ENCODE results near the gene CGN. TPM values are rescaled to one million over a fixed set of nuclear protein-coding genes. Genes with fewer than 3 reads are reported as not detected.

Gene CGN
- total and polyA plus RNA-seq, 2 experiments from 2014 or later, result 11.8 to 37.0 TPM

DNA sequence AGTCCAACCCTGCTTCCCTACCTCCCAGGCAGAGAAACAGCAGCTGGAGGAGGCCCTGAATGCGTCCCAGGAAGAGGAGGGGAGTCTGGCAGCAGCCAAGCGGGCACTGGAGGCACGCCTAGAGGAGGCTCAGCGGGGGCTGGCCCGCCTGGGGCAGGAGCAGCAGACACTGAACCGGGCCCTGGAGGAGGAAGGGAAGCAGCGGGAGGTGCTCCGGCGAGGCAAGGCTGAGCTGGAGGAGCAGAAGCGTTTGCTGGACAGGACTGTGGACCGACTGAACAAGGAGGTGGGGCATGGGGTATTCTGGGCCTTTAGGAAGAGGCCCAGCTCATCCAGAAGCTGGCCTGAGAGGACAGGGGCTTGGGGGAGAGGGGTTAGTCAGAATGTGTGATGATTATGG is 19.3 kb downstream of the CGN start (continued):
- TF ChIP-seq, protein P1, sequence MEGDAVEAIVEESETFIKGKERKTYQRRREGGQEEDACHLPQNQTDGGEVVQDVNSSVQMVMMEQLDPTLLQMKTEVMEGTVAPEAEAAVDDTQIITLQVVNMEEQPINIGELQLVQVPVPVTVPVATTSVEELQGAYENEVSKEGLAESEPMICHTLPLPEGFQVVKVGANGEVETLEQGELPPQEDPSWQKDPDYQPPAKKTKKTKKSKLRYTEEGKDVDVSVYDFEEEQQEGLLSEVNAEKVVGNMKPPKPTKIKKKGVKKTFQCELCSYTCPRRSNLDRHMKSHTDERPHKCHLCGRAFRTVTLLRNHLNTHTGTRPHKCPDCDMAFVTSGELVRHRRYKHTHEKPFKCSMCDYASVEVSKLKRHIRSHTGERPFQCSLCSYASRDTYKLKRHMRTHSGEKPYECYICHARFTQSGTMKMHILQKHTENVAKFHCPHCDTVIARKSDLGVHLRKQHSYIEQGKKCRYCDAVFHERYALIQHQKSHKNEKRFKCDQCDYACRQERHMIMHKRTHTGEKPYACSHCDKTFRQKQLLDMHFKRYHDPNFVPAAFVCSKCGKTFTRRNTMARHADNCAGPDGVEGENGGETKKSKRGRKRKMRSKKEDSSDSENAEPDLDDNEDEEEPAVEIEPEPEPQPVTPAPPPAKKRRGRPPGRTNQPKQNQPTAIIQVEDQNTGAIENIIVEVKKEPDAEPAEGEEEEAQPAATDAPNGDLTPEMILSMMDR (conservative IDR thresholded peaks at IDR 0.05; ENCODE audit: low read depth in 2 of 2), result no peak

DNA sequence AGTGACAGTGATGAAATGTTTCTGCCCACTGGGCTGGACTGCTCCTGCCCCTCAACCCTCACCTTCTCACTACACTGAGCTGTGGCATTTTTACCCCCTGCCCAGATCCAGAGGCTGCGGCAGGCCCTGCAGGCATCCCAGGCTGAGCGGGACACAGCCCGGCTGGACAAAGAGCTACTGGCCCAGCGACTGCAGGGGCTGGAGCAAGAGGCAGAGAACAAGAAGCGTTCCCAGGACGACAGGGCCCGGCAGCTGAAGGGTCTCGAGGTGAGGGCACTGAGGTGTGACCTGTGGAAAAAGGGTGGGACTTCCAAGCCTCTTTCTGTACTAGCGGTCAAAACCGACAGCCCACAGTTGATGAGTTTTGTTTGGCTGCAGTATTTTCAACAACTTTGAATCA is 22.7 kb downstream of the CGN start:
- H2AFZ ChIP-seq, result no peak overlapping the region
- no peak overlapping the region for H3K27ac Mint-ChIP-seq
- TF ChIP-seq ZNF331 (CRISPR knock-in tag; IDR thresholded peaks at IDR 0.05; ENCODE audit: low read depth) (no peak), JUNB (IDR thresholded peaks at IDR 0.05; ENCODE audit: unreplicated experiment) (no peak), POLR2AphosphoS5 (IDR thresholded peaks at IDR 0.05; ENCODE audit: low read depth) (no peak), EZH2 (IDR thresholded peaks at IDR 0.05; ENCODE audit: low read depth, unreplicated experiment) (no peak), NANOG (IDR thresholded peaks at IDR 0.05; ENCODE audit: borderline replicate concordance) (no peak), EZH2phosphoT487 (IDR thresholded peaks at IDR 0.05; ENCODE audit: unreplicated experiment) (no peak), CREB1 (CRISPR knock-in tag; IDR thresholded peaks at IDR 0.05; ENCODE audit: low read depth) (no peak), ZNF114 (CRISPR knock-in tag; IDR thresholded peaks at IDR 0.05) (no peak), STAT1 (IDR thresholded peaks at IDR 0.05; ENCODE audit: unreplicated experiment) (no peak)
- TF ChIP-seq, protein P2, sequence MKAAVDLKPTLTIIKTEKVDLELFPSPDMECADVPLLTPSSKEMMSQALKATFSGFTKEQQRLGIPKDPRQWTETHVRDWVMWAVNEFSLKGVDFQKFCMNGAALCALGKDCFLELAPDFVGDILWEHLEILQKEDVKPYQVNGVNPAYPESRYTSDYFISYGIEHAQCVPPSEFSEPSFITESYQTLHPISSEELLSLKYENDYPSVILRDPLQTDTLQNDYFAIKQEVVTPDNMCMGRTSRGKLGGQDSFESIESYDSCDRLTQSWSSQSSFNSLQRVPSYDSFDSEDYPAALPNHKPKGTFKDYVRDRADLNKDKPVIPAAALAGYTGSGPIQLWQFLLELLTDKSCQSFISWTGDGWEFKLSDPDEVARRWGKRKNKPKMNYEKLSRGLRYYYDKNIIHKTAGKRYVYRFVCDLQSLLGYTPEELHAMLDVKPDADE (IDR thresholded peaks at IDR 0.05), result no peak
- TF ChIP-seq, protein P3, sequence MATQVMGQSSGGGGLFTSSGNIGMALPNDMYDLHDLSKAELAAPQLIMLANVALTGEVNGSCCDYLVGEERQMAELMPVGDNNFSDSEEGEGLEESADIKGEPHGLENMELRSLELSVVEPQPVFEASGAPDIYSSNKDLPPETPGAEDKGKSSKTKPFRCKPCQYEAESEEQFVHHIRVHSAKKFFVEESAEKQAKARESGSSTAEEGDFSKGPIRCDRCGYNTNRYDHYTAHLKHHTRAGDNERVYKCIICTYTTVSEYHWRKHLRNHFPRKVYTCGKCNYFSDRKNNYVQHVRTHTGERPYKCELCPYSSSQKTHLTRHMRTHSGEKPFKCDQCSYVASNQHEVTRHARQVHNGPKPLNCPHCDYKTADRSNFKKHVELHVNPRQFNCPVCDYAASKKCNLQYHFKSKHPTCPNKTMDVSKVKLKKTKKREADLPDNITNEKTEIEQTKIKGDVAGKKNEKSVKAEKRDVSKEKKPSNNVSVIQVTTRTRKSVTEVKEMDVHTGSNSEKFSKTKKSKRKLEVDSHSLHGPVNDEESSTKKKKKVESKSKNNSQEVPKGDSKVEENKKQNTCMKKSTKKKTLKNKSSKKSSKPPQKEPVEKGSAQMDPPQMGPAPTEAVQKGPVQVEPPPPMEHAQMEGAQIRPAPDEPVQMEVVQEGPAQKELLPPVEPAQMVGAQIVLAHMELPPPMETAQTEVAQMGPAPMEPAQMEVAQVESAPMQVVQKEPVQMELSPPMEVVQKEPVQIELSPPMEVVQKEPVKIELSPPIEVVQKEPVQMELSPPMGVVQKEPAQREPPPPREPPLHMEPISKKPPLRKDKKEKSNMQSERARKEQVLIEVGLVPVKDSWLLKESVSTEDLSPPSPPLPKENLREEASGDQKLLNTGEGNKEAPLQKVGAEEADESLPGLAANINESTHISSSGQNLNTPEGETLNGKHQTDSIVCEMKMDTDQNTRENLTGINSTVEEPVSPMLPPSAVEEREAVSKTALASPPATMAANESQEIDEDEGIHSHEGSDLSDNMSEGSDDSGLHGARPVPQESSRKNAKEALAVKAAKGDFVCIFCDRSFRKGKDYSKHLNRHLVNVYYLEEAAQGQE (IDR thresholded peaks at IDR 0.05; ENCODE audit: unreplicated experiment), result no peak
- TF ChIP-seq, protein P4, sequence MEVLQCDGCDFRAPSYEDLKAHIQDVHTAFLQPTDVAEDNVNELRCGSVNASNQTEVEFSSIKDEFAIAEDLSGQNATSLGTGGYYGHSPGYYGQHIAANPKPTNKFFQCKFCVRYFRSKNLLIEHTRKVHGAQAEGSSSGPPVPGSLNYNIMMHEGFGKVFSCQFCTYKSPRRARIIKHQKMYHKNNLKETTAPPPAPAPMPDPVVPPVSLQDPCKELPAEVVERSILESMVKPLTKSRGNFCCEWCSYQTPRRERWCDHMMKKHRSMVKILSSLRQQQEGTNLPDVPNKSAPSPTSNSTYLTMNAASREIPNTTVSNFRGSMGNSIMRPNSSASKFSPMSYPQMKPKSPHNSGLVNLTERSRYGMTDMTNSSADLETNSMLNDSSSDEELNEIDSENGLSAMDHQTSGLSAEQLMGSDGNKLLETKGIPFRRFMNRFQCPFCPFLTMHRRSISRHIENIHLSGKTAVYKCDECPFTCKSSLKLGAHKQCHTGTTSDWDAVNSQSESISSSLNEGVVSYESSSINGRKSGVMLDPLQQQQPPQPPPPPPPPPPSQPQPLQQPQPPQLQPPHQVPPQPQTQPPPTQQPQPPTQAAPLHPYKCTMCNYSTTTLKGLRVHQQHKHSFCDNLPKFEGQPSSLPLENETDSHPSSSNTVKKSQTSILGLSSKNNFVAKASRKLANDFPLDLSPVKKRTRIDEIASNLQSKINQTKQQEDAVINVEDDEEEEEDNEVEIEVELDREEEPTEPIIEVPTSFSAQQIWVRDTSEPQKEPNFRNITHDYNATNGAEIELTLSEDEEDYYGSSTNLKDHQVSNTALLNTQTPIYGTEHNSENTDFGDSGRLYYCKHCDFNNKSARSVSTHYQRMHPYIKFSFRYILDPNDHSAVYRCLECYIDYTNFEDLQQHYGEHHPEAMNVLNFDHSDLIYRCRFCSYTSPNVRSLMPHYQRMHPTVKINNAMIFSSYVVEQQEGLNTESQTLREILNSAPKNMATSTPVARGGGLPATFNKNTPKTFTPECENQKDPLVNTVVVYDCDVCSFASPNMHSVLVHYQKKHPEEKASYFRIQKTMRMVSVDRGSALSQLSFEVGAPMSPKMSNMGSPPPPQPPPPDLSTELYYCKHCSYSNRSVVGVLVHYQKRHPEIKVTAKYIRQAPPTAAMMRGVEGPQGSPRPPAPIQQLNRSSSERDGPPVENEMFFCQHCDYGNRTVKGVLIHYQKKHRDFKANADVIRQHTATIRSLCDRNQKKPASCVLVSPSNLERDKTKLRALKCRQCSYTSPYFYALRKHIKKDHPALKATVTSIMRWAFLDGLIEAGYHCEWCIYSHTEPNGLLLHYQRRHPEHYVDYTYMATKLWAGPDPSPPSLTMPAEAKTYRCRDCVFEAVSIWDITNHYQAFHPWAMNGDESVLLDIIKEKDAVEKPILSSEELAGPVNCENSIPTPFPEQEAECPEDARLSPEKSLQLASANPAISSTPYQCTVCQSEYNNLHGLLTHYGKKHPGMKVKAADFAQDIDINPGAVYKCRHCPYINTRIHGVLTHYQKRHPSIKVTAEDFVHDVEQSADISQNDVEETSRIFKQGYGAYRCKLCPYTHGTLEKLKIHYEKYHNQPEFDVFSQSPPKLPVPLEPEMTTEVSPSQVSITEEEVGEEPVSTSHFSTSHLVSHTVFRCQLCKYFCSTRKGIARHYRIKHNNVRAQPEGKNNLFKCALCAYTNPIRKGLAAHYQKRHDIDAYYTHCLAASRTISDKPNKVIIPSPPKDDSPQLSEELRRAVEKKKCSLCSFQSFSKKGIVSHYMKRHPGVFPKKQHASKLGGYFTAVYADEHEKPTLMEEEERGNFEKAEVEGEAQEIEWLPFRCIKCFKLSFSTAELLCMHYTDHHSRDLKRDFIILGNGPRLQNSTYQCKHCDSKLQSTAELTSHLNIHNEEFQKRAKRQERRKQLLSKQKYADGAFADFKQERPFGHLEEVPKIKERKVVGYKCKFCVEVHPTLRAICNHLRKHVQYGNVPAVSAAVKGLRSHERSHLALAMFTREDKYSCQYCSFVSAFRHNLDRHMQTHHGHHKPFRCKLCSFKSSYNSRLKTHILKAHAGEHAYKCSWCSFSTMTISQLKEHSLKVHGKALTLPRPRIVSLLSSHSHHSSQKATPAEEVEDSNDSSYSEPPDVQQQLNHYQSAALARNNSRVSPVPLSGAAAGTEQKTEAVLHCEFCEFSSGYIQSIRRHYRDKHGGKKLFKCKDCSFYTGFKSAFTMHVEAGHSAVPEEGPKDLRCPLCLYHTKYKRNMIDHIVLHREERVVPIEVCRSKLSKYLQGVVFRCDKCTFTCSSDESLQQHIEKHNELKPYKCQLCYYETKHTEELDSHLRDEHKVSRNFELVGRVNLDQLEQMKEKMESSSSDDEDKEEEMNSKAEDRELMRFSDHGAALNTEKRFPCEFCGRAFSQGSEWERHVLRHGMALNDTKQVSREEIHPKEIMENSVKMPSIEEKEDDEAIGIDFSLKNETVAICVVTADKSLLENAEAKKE (CRISPR knock-in tag; IDR thresholded peaks at IDR 0.05), result no peak

More for the DNA sequence above, 22.7 kb downstream of the CGN start:
- Histone ChIP-seq H3K4me1 (ENCODE audit: insufficient read depth) (no peaks in the 10 kb centered on the region), H3K4me3 (no peak overlapping the region), H3K27ac (ENCODE audit: low read depth) (no peak overlapping the region), H3F3A (replicated peaks; ENCODE audit: low read depth) (no peaks in the 10 kb centered on the region), H3K27me3 (ENCODE audit: insufficient read depth) (no peaks in the 10 kb centered on the region), H3K36me3 (ENCODE audit: insufficient read depth) (peaks cover 45% of the 10 kb centered on the region), H3K4me2 (no peak overlapping the region), H3K79me2 (replicated peaks; ENCODE audit: insufficient read depth) (no peaks in the 10 kb centered on the region), H4K20me1 (replicated peaks; ENCODE audit: insufficient read depth) (0 out of 2 replicates have a peak, but pooled peaks cover 6% of the 10 kb centered on the region), H3K9me2 (ENCODE audit: insufficient read depth) (no peaks in the 10 kb centered on the region)
- no peak overlapping the region for H3K4me3 Mint-ChIP-seq
- peaks cover 2% of the 10 kb centered on the region; the same call in 2 of the 3 replicates for H3K4me1 Mint-ChIP-seq
- peaks cover 3% of the 10 kb centered on the region for H3K27me3 Mint-ChIP-seq (ENCODE audit: insufficient read depth, low read depth, poor library complexity)
- DNase-seq (ENCODE audit: low spot score), result no peak
- ATAC-seq, result no peak
- H3K9me3 Mint-ChIP-seq, result no peaks in the 10 kb centered on the region
- H3K36me3 Mint-ChIP-seq (ENCODE audit: low read depth), result peaks cover 74% of the 10 kb centered on the region

Data from GM23338 (cell line).